Left ventricle myocardium inferior (tissue), 1 donor: ENCODE results near the gene BLOC1S4. TPM values are rescaled to one million over a fixed set of nuclear protein-coding genes. Genes with fewer than 3 reads are reported as not detected.

Source experiments
- DNase-seq: peaks from one replicate; pipeline ENCODE4 v3.0.0-alpha.2; 2020
- H3K27ac ChIP-seq: fragments of 200-600 bp; replicated peaks from 2 replicates; pipeline ENCODE4 v1.8.0; 2021
- H3K27me3 ChIP-seq: fragments of 200-600 bp; 2 replicates; pipeline ENCODE4 v1.8.0; 2021; ENCODE audit warnings: low read depth
- H3K36me3 ChIP-seq: fragments of 200-600 bp; 2 replicates; pipeline ENCODE4 v1.8.0; 2021
- H3K4me1 ChIP-seq: fragments of 200-600 bp; 2 replicates; pipeline ENCODE4 v1.8.0; 2021
- H3K4me3 ChIP-seq: fragments of 200-600 bp; 2 replicates; pipeline ENCODE4 v1.8.0; 2021; ENCODE audit warnings: mild to moderate bottlenecking, moderate library complexity
- H3K9me3 ChIP-seq: fragments of 200-600 bp; replicated peaks from 2 replicates; pipeline ENCODE4 v1.8.0; 2021
- CTCF ChIP-seq: fragments of 200-600 bp; IDR thresholded peaks from 2 replicates; pipeline ENCODE4 v1.8.0; 2021; ENCODE audit warnings: antibody characterized with exemption, mild to moderate bottlenecking, borderline replicate concordance
- intact Hi-C: fragments of 100-400 bp; cut with micrococcal nuclease; formaldehyde crosslinking; loops from one replicate; pipeline ENCODE4 v1.11.0; 2022
- total RNA-seq: library from RNA; stranded (reverse); fragmentation: NEBNext Ultra II Directional; extraction: Animal tissue kit (Norgen Biotek cat#: 25700); gene quantifications from one replicate; pipeline ENCODE4 v1.2.1, GENCODE V29; 2021
- donor health status: DM: no; HTN: yes; CAD: no; lungs with severe emphysema.

BLOC1S4 gene
- total RNA-seq, 1 donor from 2014 or later, result 7.1 TPM

- intact Hi-C loops, result no loop called here
- no peak for TF ChIP-seq CTCF
- Histone ChIP-seq H3K9me3 (no peaks in the 10 kb centered on the region), H3K36me3 (peaks cover 8% of the 10 kb centered on the region), H3K27me3 (no peaks in the 10 kb centered on the region), H3K4me1 (peaks cover 37% of the 10 kb centered on the region), H3K27ac (peak overlapping the region; percentile 82), H3K4me3 (no peak overlapping the region)
- no peak for DNase-seq
These were observed 20.0 kb upstream of the BLOC1S4 start for GRCh38 chr4:6695660-6696610.

- DNase-seq, result no peak
- Histone ChIP-seq H3K4me1 (peaks cover 37% of the 10 kb centered on the region), H3K4me3 (no peak overlapping the region), H3K36me3 (peaks cover 10% of the 10 kb centered on the region), H3K9me3 (no peaks in the 10 kb centered on the region), H3K27ac (peak overlapping the region; percentile 82), H3K27me3 (no peaks in the 10 kb centered on the region)
- TF ChIP-seq CTCF, result no peak
- intact Hi-C loops, result no loop called here
These were observed 19.4 kb upstream of the BLOC1S4 start for GRCh38 chr4:6696611-6697010.

GRCh38 chr4:6697131-6697530 lies 18.8 kb upstream of the BLOC1S4 start:
- Histone ChIP-seq H3K27me3 (no peaks in the 10 kb centered on the region), H3K9me3 (no peaks in the 10 kb centered on the region), H3K27ac (peak overlapping the region; percentile 82), H3K4me1 (peaks cover 37% of the 10 kb centered on the region), H3K36me3 (peaks cover 10% of the 10 kb centered on the region), H3K4me3 (no peak overlapping the region)
- intact Hi-C loops, result no loop called here
- DNase-seq, result no peak
- no peak for TF ChIP-seq CTCF

- no peak for TF ChIP-seq CTCF
- H3K4me3 ChIP-seq, result no peak overlapping the region
These were observed 16.6 kb upstream of the BLOC1S4 start for GRCh38 chr4:6699388-6699787.

GRCh38 chr4:6699903-6700302 lies 16.1 kb upstream of the BLOC1S4 start:
- Histone ChIP-seq H3K36me3 (peaks cover 20% of the 10 kb centered on the region), H3K4me1 (peaks cover 44% of the 10 kb centered on the region), H3K9me3 (no peaks in the 10 kb centered on the region), H3K4me3 (no peak overlapping the region), H3K27ac (no peak overlapping the region), H3K27me3 (no peaks in the 10 kb centered on the region)
- no peak for TF ChIP-seq CTCF
- no peak for DNase-seq
- intact Hi-C loops, result no loop called here

More at GRCh38 chr4:6699388-6699787, 16.6 kb upstream of the BLOC1S4 start:
- Histone ChIP-seq H3K27me3 (no peaks in the 10 kb centered on the region), H3K27ac (no peak overlapping the region), H3K36me3 (peaks cover 19% of the 10 kb centered on the region), H3K9me3 (no peaks in the 10 kb centered on the region), H3K4me1 (peaks cover 42% of the 10 kb centered on the region)
- DNase-seq, result no peak
- intact Hi-C loops, result no loop called here
